ENCODE data around the gene ZNF70.

ZNF70 gene

GRCh38 chr22:23772315-23772648 is 21.4 kb upstream of the ZNF70 start:
- Histone ChIP-seq H3K9ac (ENCODE audit: low read length) (peak overlapping the region; percentile 74), H3K18ac (ENCODE audit: low read depth in 1 of 2, low read length in 2 of 2) (peak overlapping the region; percentile 87 to 93), H3K27me3 (ENCODE audit: control insufficient read depth in 1 of 2, insufficient read depth in 1 of 2, low read length in 2 of 2) (peaks cover 0 to 10% of the 10 kb centered on the region in 2 experiments), H2BK15ac (ENCODE audit: low read depth, poor library complexity, severe bottlenecking) (peak overlapping the region; percentile 91), H3K23ac (ENCODE audit: low read length in 2 of 2) (no peak overlapping the region), H3K27ac (ENCODE audit: low read length, poor library complexity, severe bottlenecking) (no peak overlapping the region), H4K8ac (ENCODE audit: low read length) (peak overlapping the region; percentile 92), H3K14ac (ENCODE audit: low read length in 2 of 2) (peak overlapping the region in 1 of 2 experiments; percentile 80), H3K4ac (ENCODE audit: low read depth in 1 of 2, low read length in 2 of 2) (peak overlapping the region; percentile 42 to 81), H3K4me2 (ENCODE audit: low read length, poor library complexity, severe bottlenecking) (peak overlapping the region; percentile 57), H2BK5ac (ENCODE audit: low read depth, low read length, poor library complexity, severe bottlenecking) (no peak overlapping the region), H2BK12ac (ENCODE audit: low read length in 2 of 2) (peak overlapping the region in 1 of 2 experiments; percentile 95), H2BK120ac (ENCODE audit: low read depth, low read length) (peak overlapping the region; percentile 88), H3K36me3 (ENCODE audit: control insufficient read depth in 1 of 2, insufficient read depth in 2 of 2, low read depth in 1 of 2, low read length in 2 of 2) (no peaks in the 10 kb centered on the region), H4K91ac (ENCODE audit: low read length) (peak overlapping the region; percentile 96), H2AFZ (ENCODE audit: low read depth, low read length) (peak overlapping the region; percentile 15), H2AK5ac (ENCODE audit: low read length, severe bottlenecking) (peak overlapping the region; percentile 78), H3K4me3 (ENCODE audit: insufficient read depth in 1 of 2, low read depth in 1 of 2, low read length in 2 of 2) (peak overlapping the region in 1 of 2 experiments; percentile 65), H3K4me1 (ENCODE audit: control insufficient read depth, insufficient read depth, low read depth, low read length) (peaks cover 45% of the 10 kb centered on the region), H3K9me3 (ENCODE audit: control insufficient read depth, low read length) (no peaks in the 10 kb centered on the region), H3K79me1 (replicated peaks; ENCODE audit: low read length, poor library complexity, severe bottlenecking) (peaks cover 3% of the 10 kb centered on the region)
- WGBS: 19% methylated on average over 4 of the region's 6 CpGs
- DNase-seq: no peak

- H3K9me3 ChIP-seq (ENCODE audit: control insufficient read depth, low read length): no peaks in the 10 kb centered on the region
- no peak overlapping the region for H3K18ac ChIP-seq (ENCODE audit: low read depth in 1 of 2, low read length in 2 of 2)
- peaks cover 52% of the 10 kb centered on the region for H3K4me1 ChIP-seq (ENCODE audit: control insufficient read depth, insufficient read depth, low read depth, low read length)
- peaks cover 0 to 15% of the 10 kb centered on the region in 2 experiments for H3K36me3 ChIP-seq (ENCODE audit: control insufficient read depth in 1 of 2, insufficient read depth in 2 of 2, low read depth in 1 of 2, low read length in 2 of 2)
- no peak overlapping the region for H2AK5ac ChIP-seq (ENCODE audit: low read length, severe bottlenecking)
- H3K9ac ChIP-seq (ENCODE audit: low read length): no peak overlapping the region
- no peak for DNase-seq
- H3K79me1 ChIP-seq (replicated peaks; ENCODE audit: low read length, poor library complexity, severe bottlenecking): peaks cover 3% of the 10 kb centered on the region
- H2AFZ ChIP-seq (ENCODE audit: low read depth, low read length): no peak overlapping the region
- H3K27ac ChIP-seq (ENCODE audit: low read length, poor library complexity, severe bottlenecking): no peak overlapping the region
- peak overlapping the region in 1 of 2 experiments; percentile 11 for H2BK12ac ChIP-seq (ENCODE audit: low read length in 2 of 2)
- H3K4ac ChIP-seq (ENCODE audit: low read depth in 1 of 2, low read length in 2 of 2): no peak overlapping the region
- no peak overlapping the region for H3K14ac ChIP-seq (ENCODE audit: low read length in 2 of 2)
- no peak overlapping the region for H3K23ac ChIP-seq (ENCODE audit: low read length in 2 of 2)
- H4K8ac ChIP-seq (ENCODE audit: low read length): no peak overlapping the region
- H2BK120ac ChIP-seq (ENCODE audit: low read depth, low read length): no peak overlapping the region
- no peak overlapping the region for H2BK5ac ChIP-seq (ENCODE audit: low read depth, low read length, poor library complexity, severe bottlenecking)
- H4K91ac ChIP-seq (ENCODE audit: low read length): peak overlapping the region; percentile 0
- H3K4me3 ChIP-seq (ENCODE audit: insufficient read depth in 1 of 2, low read depth in 1 of 2, low read length in 2 of 2): no peak overlapping the region
- peaks cover 0 to 12% of the 10 kb centered on the region in 2 experiments for H3K27me3 ChIP-seq (ENCODE audit: control insufficient read depth in 1 of 2, insufficient read depth in 1 of 2, low read length in 2 of 2)
- no peak overlapping the region for H3K4me2 ChIP-seq (ENCODE audit: low read length, poor library complexity, severe bottlenecking)
- no peak overlapping the region for H2BK15ac ChIP-seq (ENCODE audit: low read depth, poor library complexity, severe bottlenecking)
- WGBS: 90% methylated on average over 6 of the region's 6 CpGs
These were observed 18.5 kb upstream of the ZNF70 start for GRCh38 chr22:23769321-23769965.

DNA sequence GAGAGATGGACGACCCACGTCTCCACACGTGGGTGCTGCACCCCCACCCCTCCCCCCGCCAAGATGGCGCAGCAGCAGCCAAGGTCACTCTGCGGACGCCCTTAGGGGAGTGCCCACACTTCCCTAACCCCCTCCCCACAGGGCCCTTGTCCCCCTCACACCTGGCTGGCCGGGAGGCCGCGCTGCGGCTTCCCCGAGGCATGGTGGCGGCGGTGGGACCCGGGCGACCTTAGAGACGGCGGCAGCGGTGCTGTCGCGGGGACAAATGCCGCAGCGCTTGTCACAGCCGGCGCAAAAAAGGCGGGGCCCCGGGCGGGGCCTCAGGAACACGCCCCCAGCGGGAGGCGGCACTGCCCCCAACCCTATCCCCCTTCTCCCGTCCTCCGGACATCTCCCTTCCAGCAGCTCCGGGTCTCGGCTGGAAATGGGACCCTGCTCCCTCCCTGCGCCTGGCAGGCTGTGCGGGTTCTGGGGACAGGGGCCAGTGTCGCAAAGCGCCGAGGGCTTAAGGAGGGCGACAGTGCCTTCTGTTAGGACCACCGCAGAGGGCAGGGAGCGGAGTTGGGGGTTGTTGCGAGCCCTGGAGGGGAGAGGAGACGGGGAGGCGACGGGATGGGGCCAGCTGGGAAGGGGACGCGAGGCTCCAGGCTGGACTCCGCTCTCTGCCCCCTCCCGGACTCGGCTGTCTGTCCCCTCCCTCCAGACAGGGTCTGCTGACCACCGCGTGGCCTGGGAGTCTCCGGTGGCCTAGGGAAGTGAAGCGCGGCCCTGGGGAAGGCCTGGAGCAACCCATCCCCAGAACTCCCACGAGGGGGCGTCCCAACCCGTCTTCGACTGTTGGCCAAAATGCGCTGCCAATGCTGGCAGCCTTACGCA is 17.0 kb upstream of the ZNF70 start, which contains the start of gene CHCHD10:
Gene CHCHD10, minus strand, starts transcription at position 300 of the 876 bp plus-strand sequence. Its CDS starts 98 bp downstream, at position 202.
- peaks cover 0 to 4% of the 10 kb centered on the region in 2 experiments for H3K27me3 ChIP-seq (ENCODE audit: control insufficient read depth in 1 of 2, insufficient read depth in 1 of 2, low read length in 2 of 2)
- H3K36me3 ChIP-seq (ENCODE audit: control insufficient read depth in 1 of 2, insufficient read depth in 2 of 2, low read depth in 1 of 2, low read length in 2 of 2): peaks cover 0 to 16% of the 10 kb centered on the region in 2 experiments
- H3K14ac ChIP-seq (ENCODE audit: low read length in 2 of 2): peak within 1 kb of the TSS in 1 of 2 experiments; percentile 93
- peak within 1 kb of the TSS; percentile 96 for H4K8ac ChIP-seq (ENCODE audit: low read length)
- H2BK5ac ChIP-seq (ENCODE audit: low read depth, low read length, poor library complexity, severe bottlenecking): no peak within 1 kb of the TSS
- peak within 1 kb of the TSS; percentile 86 for H3K9ac ChIP-seq (ENCODE audit: low read length)
- H3K4ac ChIP-seq (ENCODE audit: low read depth in 1 of 2, low read length in 2 of 2): peak within 1 kb of the TSS; percentile 82 to 89
- no peak within 1 kb of the TSS for H3K27ac ChIP-seq (ENCODE audit: low read length, poor library complexity, severe bottlenecking)
- peak within 1 kb of the TSS; percentile 87 for H3K4me2 ChIP-seq (ENCODE audit: low read length, poor library complexity, severe bottlenecking)
- H3K23ac ChIP-seq (ENCODE audit: low read length in 2 of 2): peak within 1 kb of the TSS in 1 of 2 experiments; percentile 34
- peak within 1 kb of the TSS; percentile 91 for H2BK120ac ChIP-seq (ENCODE audit: low read depth, low read length)
- under 1% methylated on average over 50 of the region's 63 CpGs for WGBS
- peak within 1 kb of the TSS; percentile 74 to 88 for H3K18ac ChIP-seq (ENCODE audit: low read depth in 1 of 2, low read length in 2 of 2)
- H4K91ac ChIP-seq (ENCODE audit: low read length): peak within 1 kb of the TSS; percentile 98
- H3K4me1 ChIP-seq (ENCODE audit: control insufficient read depth, insufficient read depth, low read depth, low read length): peaks cover 41% of the 10 kb centered on the region
- peak within 1 kb of the TSS; percentile 63 for H2BK15ac ChIP-seq (ENCODE audit: low read depth, poor library complexity, severe bottlenecking)
- H2AFZ ChIP-seq (ENCODE audit: low read depth, low read length): peak within 1 kb of the TSS; percentile 56
- H3K9me3 ChIP-seq (ENCODE audit: control insufficient read depth, low read length): no peaks in the 10 kb centered on the region
- H3K79me1 ChIP-seq (replicated peaks; ENCODE audit: low read length, poor library complexity, severe bottlenecking): peaks cover 3% of the 10 kb centered on the region
- peak within 1 kb of the TSS; percentile 61 to 78 for H3K4me3 ChIP-seq (ENCODE audit: insufficient read depth in 1 of 2, low read depth in 1 of 2, low read length in 2 of 2)
- H2AK5ac ChIP-seq (ENCODE audit: low read length, severe bottlenecking): peak within 1 kb of the TSS; percentile 44
- DNase-seq: peak; percentile 88
- peak within 1 kb of the TSS; percentile 37 to 90 for H2BK12ac ChIP-seq (ENCODE audit: low read length in 2 of 2)

- Histone ChIP-seq H3K4me2 (ENCODE audit: low read length, poor library complexity, severe bottlenecking) (peak overlapping the region; percentile 87), H3K4ac (ENCODE audit: low read depth in 1 of 2, low read length in 2 of 2) (peak overlapping the region in 1 of 2 experiments; percentile 54), H3K23ac (ENCODE audit: low read length in 2 of 2) (peak overlapping the region in 1 of 2 experiments; percentile 34), H2AK5ac (ENCODE audit: low read length, severe bottlenecking) (no peak overlapping the region), H3K4me1 (ENCODE audit: control insufficient read depth, insufficient read depth, low read depth, low read length) (peaks cover 41% of the 10 kb centered on the region), H3K4me3 (ENCODE audit: insufficient read depth in 1 of 2, low read depth in 1 of 2, low read length in 2 of 2) (peak overlapping the region; percentile 61 to 78), H4K91ac (ENCODE audit: low read length) (peak overlapping the region; percentile 98), H3K18ac (ENCODE audit: low read depth in 1 of 2, low read length in 2 of 2) (peak overlapping the region; percentile 63 to 88), H3K9ac (ENCODE audit: low read length) (peak overlapping the region; percentile 86), H2AFZ (ENCODE audit: low read depth, low read length) (no peak overlapping the region), H2BK5ac (ENCODE audit: low read depth, low read length, poor library complexity, severe bottlenecking) (no peak overlapping the region), H2BK15ac (ENCODE audit: low read depth, poor library complexity, severe bottlenecking) (peak overlapping the region; percentile 37), H3K14ac (ENCODE audit: low read length in 2 of 2) (peak overlapping the region in 1 of 2 experiments; percentile 78), H3K27me3 (ENCODE audit: control insufficient read depth in 1 of 2, insufficient read depth in 1 of 2, low read length in 2 of 2) (peaks cover 0 to 4% of the 10 kb centered on the region in 2 experiments), H3K27ac (ENCODE audit: low read length, poor library complexity, severe bottlenecking) (no peak overlapping the region), H3K9me3 (ENCODE audit: control insufficient read depth, low read length) (no peaks in the 10 kb centered on the region), H4K8ac (ENCODE audit: low read length) (peak overlapping the region; percentile 96), H3K79me1 (replicated peaks; ENCODE audit: low read length, poor library complexity, severe bottlenecking) (peaks cover 3% of the 10 kb centered on the region), H3K36me3 (ENCODE audit: control insufficient read depth in 1 of 2, insufficient read depth in 2 of 2, low read depth in 1 of 2, low read length in 2 of 2) (peaks cover 0 to 16% of the 10 kb centered on the region in 2 experiments), H2BK120ac (ENCODE audit: low read depth, low read length) (peak overlapping the region; percentile 91), H2BK12ac (ENCODE audit: low read length in 2 of 2) (peak overlapping the region in 1 of 2 experiments; percentile 11)
- 4% methylated on average over 15 of the region's 27 CpGs for WGBS
- DNase-seq: no peak
These were observed 16.4 kb upstream of the ZNF70 start for GRCh38 chr22:23767303-23767672.

All from mesenchymal stem cell (in vitro differentiated cells and primary cell).